Fibroblast of pulmonary artery (primary cell): ENCODE results near the gene STARD5.

Experiments
- DNase-seq: peaks from one replicate; pipeline ENCODE4 v3.0.0-alpha.2; 2010; ENCODE audit warnings: low read depth
- H3K4me3 ChIP-seq: replicated peaks from 2 replicates; pipeline ENCODE4 v1.5.1; 2011; ENCODE audit warnings: low read depth, mild to moderate bottlenecking, control low read depth, low read length, moderate library complexity
- TF ChIP-seq, protein P1 (sequence below): IDR thresholded peaks from 2 replicates; pipeline ENCODE4 v1.5.1; 2011; ENCODE audit warnings: mild to moderate bottlenecking, control low read depth, low read length, inconsistent platforms; ENCODE audit errors: missing control alignments

Gene STARD5

DNA sequence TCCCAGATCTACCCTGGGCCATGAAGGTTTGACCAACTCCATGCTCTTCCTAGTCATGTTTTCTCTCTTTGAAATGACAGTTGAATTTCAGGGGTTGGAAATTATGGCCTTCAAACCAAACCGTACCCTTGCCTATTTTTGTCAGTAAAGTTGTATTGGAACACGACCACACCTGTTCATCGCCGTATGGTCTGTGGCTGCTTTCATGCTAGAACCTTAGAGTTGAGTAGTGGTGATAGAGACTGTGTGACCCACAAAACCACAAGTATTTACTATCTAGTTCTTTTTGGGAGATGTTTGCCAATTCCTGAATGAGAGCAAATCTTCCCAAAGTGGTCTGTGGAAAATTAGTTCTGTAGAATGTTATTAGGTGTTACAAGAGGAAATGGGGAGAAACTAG is 24.0 kb upstream of the STARD5 start:
- DNase-seq = no peak
- no peak overlapping the region for H3K4me3 ChIP-seq
- TF ChIP-seq, protein P1, sequence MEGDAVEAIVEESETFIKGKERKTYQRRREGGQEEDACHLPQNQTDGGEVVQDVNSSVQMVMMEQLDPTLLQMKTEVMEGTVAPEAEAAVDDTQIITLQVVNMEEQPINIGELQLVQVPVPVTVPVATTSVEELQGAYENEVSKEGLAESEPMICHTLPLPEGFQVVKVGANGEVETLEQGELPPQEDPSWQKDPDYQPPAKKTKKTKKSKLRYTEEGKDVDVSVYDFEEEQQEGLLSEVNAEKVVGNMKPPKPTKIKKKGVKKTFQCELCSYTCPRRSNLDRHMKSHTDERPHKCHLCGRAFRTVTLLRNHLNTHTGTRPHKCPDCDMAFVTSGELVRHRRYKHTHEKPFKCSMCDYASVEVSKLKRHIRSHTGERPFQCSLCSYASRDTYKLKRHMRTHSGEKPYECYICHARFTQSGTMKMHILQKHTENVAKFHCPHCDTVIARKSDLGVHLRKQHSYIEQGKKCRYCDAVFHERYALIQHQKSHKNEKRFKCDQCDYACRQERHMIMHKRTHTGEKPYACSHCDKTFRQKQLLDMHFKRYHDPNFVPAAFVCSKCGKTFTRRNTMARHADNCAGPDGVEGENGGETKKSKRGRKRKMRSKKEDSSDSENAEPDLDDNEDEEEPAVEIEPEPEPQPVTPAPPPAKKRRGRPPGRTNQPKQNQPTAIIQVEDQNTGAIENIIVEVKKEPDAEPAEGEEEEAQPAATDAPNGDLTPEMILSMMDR = no peak

- DNase-seq = no peak
- TF ChIP-seq, protein P1 = no peak
- H3K4me3 ChIP-seq = no peak overlapping the region
These were observed 22.7 kb upstream of the STARD5 start for GRCh38 chr15:81346611-81347010.

DNA sequence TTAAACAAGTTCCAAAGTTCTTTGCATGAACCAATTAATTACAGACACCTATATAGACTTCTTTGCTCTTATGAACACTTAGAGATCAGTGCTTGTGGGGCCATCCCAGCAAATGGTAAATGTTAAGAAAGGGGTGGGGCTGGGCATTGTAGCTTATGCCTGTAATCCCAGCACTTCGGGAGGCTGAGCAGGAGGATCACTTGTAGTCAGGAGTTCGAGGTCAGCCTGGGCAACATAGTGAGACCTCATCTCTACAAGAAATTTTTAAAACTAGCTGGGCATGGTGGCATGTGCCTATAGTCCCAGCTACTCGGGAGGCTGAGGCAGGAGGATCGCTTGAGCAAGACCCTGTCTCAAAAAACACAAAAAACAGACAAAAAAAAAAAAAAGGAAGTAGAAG is 19.4 kb upstream of the STARD5 start:
- TF ChIP-seq, protein P1 = no peak
- DNase-seq = no peak
- H3K4me3 ChIP-seq = no peak overlapping the region

- DNase-seq = no peak
- H3K4me3 ChIP-seq = no peak overlapping the region
- TF ChIP-seq, protein P1 = no peak
These were observed 17.4 kb upstream of the STARD5 start for GRCh38 chr15:81341351-81341750.

DNA sequence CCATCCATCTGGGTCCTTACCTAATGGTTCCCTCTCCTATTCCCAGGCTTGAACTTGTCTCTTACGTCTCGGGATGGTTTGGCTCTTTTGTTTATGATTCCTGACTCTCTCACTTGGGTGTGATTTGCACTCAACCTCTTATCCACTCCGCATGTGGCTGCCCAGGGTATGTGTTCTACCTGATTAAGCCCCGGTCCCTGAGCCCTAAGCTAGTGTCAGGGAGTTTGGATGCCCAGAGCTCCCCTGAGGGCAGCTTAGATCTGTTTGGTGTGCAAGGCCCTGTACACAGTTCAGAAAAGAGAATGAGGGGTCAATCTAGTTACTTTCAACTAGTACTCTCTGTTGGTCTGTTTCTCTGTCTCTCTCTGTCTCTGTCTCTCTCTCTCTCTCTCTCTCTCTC is 15.9 kb upstream of the STARD5 start:
- no peak overlapping the region for H3K4me3 ChIP-seq
- no peak for DNase-seq
- TF ChIP-seq, protein P1 = no peak

- TF ChIP-seq, protein P1 = no peak
- no peak for DNase-seq
- H3K4me3 ChIP-seq = no peak overlapping the region
These were observed 15.4 kb upstream of the STARD5 start for GRCh38 chr15:81339321-81339720.

GRCh38 chr15:81338170-81339007 is 14.4 kb upstream of the STARD5 start:
- TF ChIP-seq, protein P1 = no peak
- peak; percentile 94 for DNase-seq

More at GRCh38 chr15:81338170-81339007, 14.4 kb upstream of the STARD5 start:
- H3K4me3 ChIP-seq = no peak overlapping the region
